ENCODE results near the gene TMEM87B.

GRCh38 chr2:112007493-112007892 is 47.6 kb upstream of the TMEM87B start:
- TF ChIP-seq POLR2A (IDR thresholded peaks at IDR 0.05) (no peak), CTCF (IDR thresholded peaks at IDR 0.05) (no peak)

All from heart left ventricle (tissue), 13 donors.